ENCODE results near the gene PAK3. TPM values are rescaled to one million over a fixed set of nuclear protein-coding genes. Genes with fewer than 3 reads are reported as not detected.
A peak's percentile ranks its signal among the peaks of the same experiment; 100 is the strongest.

The PAK3 gene
- polyA plus RNA-seq (2013, experiment 1 of 2) = 3.1 TPM
- polyA plus RNA-seq (2013, experiment 2 of 2) = 2.4 TPM

DNA sequence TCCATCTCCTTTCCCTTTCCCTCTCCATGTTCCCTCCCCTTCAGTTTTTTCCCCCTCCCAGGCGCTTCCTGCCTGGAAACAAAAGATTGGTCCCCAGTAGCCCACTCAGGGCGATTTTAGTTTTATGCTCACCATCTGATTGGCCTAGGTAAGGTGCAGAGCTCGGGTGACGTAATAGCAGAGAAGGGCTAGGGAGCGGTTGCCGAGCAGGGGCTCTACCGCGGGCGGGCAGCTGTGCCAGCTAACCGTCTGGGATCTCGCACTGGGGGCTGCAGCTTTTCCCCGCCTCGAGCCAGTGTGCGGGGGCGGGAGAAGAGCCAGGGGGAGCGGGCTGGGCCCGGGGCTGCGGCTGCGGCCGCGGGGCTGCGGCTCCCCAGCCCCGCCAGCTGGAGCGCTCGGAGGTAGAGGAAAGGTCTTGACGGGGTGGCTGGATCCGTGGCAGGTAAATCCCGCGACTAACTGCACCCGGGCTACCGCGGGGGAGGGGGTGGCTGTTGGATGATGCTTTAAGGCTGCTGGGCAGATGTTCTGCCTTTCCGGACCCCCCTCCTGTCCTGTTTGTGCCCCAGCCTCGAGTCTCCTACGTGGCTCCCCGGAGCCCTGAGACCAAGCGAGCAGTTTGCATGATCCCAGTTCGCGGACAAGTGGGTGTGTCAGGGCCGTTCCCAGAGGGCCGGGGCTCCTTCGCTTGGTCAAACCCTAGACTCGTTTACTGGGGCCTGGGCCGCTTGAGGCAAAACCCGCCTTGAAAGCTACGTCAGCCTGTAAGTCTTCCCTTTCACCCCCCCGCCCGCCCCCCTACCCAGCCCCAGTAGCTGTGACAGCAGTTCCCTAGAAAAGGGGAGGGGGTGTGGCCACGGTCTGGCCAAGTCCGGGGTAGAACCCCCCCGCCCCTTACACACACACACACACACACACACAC lies at the start of gene PAK3:
Gene PAK3 (plus strand): TSS at position 218 of the 922 bp plus-strand sequence. CDS start 26,913 bp downstream, outside the sequence.
- Histone ChIP-seq H3K27ac (ENCODE audit: low read depth, low read length, severe bottlenecking) (peak within 1 kb of the TSS; percentile 5), H3K9me3 (ENCODE audit: control insufficient read depth, low read length) (no peaks in the 10 kb centered on the region), H3K4me3 (ENCODE audit: extremely low read depth, insufficient read depth, low read length, poor library complexity, severe bottlenecking) (peak within 1 kb of the TSS; percentile 47), H3K4me1 (ENCODE audit: control insufficient read depth, insufficient read depth, low read length, poor library complexity, severe bottlenecking) (no peaks in the 10 kb centered on the region), H3K36me3 (ENCODE audit: control insufficient read depth, insufficient read depth, low read length) (no peaks in the 10 kb centered on the region)
- 0 to 3% methylated on average over 12 to 24 of the region's 51 CpGs for WGBS, 2 experiments (ENCODE audit: insufficient coverage in 2 of 2)

DNA sequence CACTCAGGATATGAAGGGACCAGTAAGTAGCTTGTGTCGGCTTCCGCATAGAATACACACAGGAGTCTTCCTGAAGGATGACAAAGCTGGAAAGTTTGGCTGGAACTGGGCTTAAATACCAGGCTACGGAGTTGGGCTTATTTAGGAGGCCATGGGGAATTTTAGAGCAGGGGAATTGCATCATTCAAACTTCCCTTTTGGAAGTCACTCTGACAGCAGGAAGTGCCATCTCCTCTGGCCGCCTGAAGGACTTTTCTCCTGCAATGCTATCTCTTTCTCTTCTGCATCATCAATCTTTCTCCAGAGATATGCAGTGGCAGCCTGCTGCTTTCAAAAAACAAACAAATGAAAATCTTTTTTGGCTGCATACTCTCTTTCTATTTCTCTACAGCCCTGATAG lies 48.4 kb upstream of the PAK3 start:
- 89 to 100% methylated on average over 2 to 3 of the region's 4 CpGs for WGBS, 2 experiments (ENCODE audit: insufficient coverage in 2 of 2)
- H3K4me1 ChIP-seq (ENCODE audit: control insufficient read depth, insufficient read depth, low read length, poor library complexity, severe bottlenecking) = no peaks in the 10 kb centered on the region
- H3K4me3 ChIP-seq (ENCODE audit: extremely low read depth, insufficient read depth, low read length, poor library complexity, severe bottlenecking) = no peak overlapping the region
- H3K9me3 ChIP-seq (ENCODE audit: control insufficient read depth, low read length) = no peaks in the 10 kb centered on the region
- H3K36me3 ChIP-seq (ENCODE audit: control insufficient read depth, insufficient read depth, low read length) = no peaks in the 10 kb centered on the region
- H3K27ac ChIP-seq (ENCODE audit: low read depth, low read length, severe bottlenecking) = no peak overlapping the region

GRCh38 chrX:111052478-111052877 lies 43.5 kb upstream of the PAK3 start:
- H3K27ac ChIP-seq (ENCODE audit: low read depth, low read length, severe bottlenecking) = no peak overlapping the region
- H3K4me3 ChIP-seq (ENCODE audit: extremely low read depth, insufficient read depth, low read length, poor library complexity, severe bottlenecking) = no peak overlapping the region
- H3K9me3 ChIP-seq (ENCODE audit: control insufficient read depth, low read length) = no peaks in the 10 kb centered on the region
- H3K36me3 ChIP-seq (ENCODE audit: control insufficient read depth, insufficient read depth, low read length) = no peaks in the 10 kb centered on the region
- no peaks in the 10 kb centered on the region for H3K4me1 ChIP-seq (ENCODE audit: control insufficient read depth, insufficient read depth, low read length, poor library complexity, severe bottlenecking)

GRCh38 chrX:111071542-111072277 lies 24.3 kb upstream of the PAK3 start:
- Histone ChIP-seq H3K9me3 (ENCODE audit: control insufficient read depth, low read length) (no peaks in the 10 kb centered on the region), H3K4me1 (ENCODE audit: control insufficient read depth, insufficient read depth, low read length, poor library complexity, severe bottlenecking) (no peaks in the 10 kb centered on the region), H3K36me3 (ENCODE audit: control insufficient read depth, insufficient read depth, low read length) (no peaks in the 10 kb centered on the region), H3K27ac (ENCODE audit: low read depth, low read length, severe bottlenecking) (no peak overlapping the region), H3K4me3 (ENCODE audit: extremely low read depth, insufficient read depth, low read length, poor library complexity, severe bottlenecking) (no peak overlapping the region)
- no CpG with 5 or more reads among the region's 1 CpG for WGBS, 2 experiments (ENCODE audit: insufficient coverage in 2 of 2)

DNA sequence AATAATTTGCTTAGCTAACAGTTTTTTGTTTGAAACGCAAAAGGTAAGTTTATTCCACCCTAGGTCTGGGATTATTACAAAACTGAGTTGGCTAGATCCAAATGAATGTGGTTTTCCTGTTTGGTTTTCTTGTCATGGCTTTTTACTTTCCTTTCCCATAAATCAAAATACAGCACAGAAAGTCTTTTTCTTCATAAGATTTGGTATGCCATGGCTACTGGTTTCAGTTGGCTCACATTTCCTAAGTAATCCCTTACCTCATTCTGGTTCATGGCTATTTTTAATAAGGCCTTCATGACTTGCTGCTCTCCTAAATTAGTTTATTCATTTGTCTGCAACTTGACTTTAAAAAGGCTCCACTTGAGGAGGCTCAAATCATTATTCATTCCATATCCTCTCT lies 12.9 kb upstream of the PAK3 start:
- H3K27ac ChIP-seq (ENCODE audit: low read depth, low read length, severe bottlenecking) = no peak overlapping the region
- H3K36me3 ChIP-seq (ENCODE audit: control insufficient read depth, insufficient read depth, low read length) = no peaks in the 10 kb centered on the region
- H3K9me3 ChIP-seq (ENCODE audit: control insufficient read depth, low read length) = no peaks in the 10 kb centered on the region
- no CpG with 5 or more reads among the region's 1 CpG for WGBS, 2 experiments (ENCODE audit: insufficient coverage in 2 of 2)
- H3K4me1 ChIP-seq (ENCODE audit: control insufficient read depth, insufficient read depth, low read length, poor library complexity, severe bottlenecking) = no peaks in the 10 kb centered on the region
- H3K4me3 ChIP-seq (ENCODE audit: extremely low read depth, insufficient read depth, low read length, poor library complexity, severe bottlenecking) = no peak overlapping the region

- WGBS, 2 experiments (ENCODE audit: insufficient coverage in 2 of 2) = no CpG with 5 or more reads among the region's 6 CpGs
- H3K27ac ChIP-seq (ENCODE audit: low read depth, low read length, severe bottlenecking) = no peak overlapping the region
Observed at GRCh38 chrX:111086591-111087006, 9.4 kb upstream of the PAK3 start.

DNA sequence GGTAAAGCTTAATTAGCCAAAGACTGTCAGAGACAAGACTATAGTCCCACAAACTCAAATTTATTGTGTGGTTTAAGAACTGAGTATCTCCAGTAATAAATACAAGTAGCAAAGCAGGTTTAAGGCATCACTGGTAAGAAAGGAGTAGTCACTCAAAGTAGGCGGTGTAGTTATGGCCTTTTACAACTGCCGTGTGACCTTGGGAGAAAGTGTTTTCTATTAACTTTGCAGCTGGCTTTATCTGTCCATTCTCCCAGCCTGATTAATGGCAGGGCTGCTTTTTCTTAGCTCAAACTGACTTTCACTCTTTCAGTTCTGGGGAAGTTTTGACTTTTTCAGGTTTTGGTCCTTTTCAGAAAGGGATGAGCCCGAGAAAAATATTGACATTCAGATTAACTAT lies 7.4 kb upstream of the PAK3 start:
- Histone ChIP-seq H3K9me3 (ENCODE audit: control insufficient read depth, low read length) (no peaks in the 10 kb centered on the region), H3K4me3 (ENCODE audit: extremely low read depth, insufficient read depth, low read length, poor library complexity, severe bottlenecking) (no peak overlapping the region), H3K27ac (ENCODE audit: low read depth, low read length, severe bottlenecking) (no peak overlapping the region), H3K36me3 (ENCODE audit: control insufficient read depth, insufficient read depth, low read length) (no peaks in the 10 kb centered on the region), H3K4me1 (ENCODE audit: control insufficient read depth, insufficient read depth, low read length, poor library complexity, severe bottlenecking) (no peaks in the 10 kb centered on the region)
- WGBS, 2 experiments (ENCODE audit: insufficient coverage in 2 of 2) = 100% methylated on average over 2 of the region's 3 CpGs; no CpG with 5 or more reads in 1 of the 2 experiments

More at GRCh38 chrX:111086591-111087006, 9.4 kb upstream of the PAK3 start:
- Histone ChIP-seq H3K4me1 (ENCODE audit: control insufficient read depth, insufficient read depth, low read length, poor library complexity, severe bottlenecking) (no peaks in the 10 kb centered on the region), H3K36me3 (ENCODE audit: control insufficient read depth, insufficient read depth, low read length) (no peaks in the 10 kb centered on the region), H3K4me3 (ENCODE audit: extremely low read depth, insufficient read depth, low read length, poor library complexity, severe bottlenecking) (no peak overlapping the region), H3K9me3 (ENCODE audit: control insufficient read depth, low read length) (no peaks in the 10 kb centered on the region)

DNA sequence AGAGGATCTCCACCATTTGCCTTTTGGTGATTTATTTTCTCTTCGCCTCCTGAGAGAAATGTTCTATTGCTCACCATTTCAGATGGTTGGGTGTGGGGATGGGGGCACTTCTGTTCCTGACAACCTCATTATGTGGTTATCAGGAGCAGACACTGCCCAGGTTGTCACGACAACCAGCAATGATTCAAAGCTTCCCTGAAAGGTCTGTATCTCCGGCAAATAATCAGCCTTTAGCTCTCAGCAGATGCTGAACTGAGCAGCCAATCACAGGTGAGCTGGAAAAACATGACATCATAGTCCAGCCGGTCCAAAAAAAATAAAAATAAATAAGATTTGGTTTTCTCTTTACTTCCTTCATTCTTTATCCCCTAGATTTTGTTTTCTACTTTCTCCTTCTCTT lies 5.5 kb upstream of the PAK3 start:
- no CpG with 5 or more reads among the region's 4 CpGs for WGBS, 2 experiments (ENCODE audit: insufficient coverage in 2 of 2)
- Histone ChIP-seq H3K4me3 (ENCODE audit: extremely low read depth, insufficient read depth, low read length, poor library complexity, severe bottlenecking) (no peak overlapping the region), H3K27ac (ENCODE audit: low read depth, low read length, severe bottlenecking) (no peak overlapping the region), H3K4me1 (ENCODE audit: control insufficient read depth, insufficient read depth, low read length, poor library complexity, severe bottlenecking) (no peaks in the 10 kb centered on the region), H3K9me3 (ENCODE audit: control insufficient read depth, low read length) (no peaks in the 10 kb centered on the region), H3K36me3 (ENCODE audit: control insufficient read depth, insufficient read depth, low read length) (no peaks in the 10 kb centered on the region)

DNA sequence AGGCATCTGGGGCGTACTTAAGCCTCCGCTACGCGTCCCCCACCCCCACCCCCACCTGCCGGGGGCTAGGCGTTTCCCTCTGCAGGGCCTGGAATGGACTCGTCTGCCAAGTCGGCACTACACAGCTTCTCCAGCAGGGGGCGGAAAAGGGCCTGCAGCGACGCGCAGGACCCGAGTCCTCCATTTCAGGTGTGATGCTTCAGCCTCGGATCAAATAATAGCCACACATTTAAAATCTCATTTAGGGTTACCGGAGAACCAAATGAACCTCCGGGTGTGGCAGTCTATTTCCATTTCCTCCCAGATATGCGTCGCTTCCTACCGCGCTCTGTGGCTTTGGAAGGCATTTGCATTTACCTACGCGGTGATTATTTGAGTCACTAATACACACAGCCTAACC lies 2.9 kb downstream of the PAK3 start:
- H3K4me3 ChIP-seq (ENCODE audit: extremely low read depth, insufficient read depth, low read length, poor library complexity, severe bottlenecking) = no peak overlapping the region
- 10 to 27% methylated on average over 4 of the region's 22 CpGs for WGBS, 2 experiments (ENCODE audit: insufficient coverage in 2 of 2)

DNA sequence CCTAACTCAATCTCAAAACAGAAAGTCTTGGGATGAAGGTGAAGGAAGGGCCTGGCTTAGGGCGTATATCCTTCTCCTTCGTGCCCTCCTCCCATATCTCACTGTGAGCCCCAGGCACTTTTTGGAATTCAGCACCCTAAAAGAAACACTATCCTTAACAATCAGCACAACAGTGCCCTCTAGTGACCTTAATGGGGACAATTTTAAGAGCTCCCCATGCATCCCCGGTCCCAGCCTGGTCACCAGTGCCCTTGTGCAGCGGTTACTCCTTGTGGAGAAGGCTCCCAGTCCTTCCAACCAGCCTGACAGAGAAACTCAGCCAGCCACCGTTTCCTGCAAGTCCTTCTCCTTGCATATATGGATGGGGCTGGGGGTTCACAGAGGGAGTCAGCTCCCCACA lies 4.2 kb downstream of the PAK3 start:
- Histone ChIP-seq H3K9me3 (ENCODE audit: control insufficient read depth, low read length) (no peaks in the 10 kb centered on the region), H3K4me1 (ENCODE audit: control insufficient read depth, insufficient read depth, low read length, poor library complexity, severe bottlenecking) (no peaks in the 10 kb centered on the region), H3K27ac (ENCODE audit: low read depth, low read length, severe bottlenecking) (no peak overlapping the region), H3K36me3 (ENCODE audit: control insufficient read depth, insufficient read depth, low read length) (no peaks in the 10 kb centered on the region), H3K4me3 (ENCODE audit: extremely low read depth, insufficient read depth, low read length, poor library complexity, severe bottlenecking) (no peak overlapping the region)
- WGBS, 2 experiments (ENCODE audit: insufficient coverage in 2 of 2) = 10% methylated on average over 2 of the region's 5 CpGs; no CpG with 5 or more reads in 1 of the 2 experiments

More for the DNA sequence above, 2.9 kb downstream of the PAK3 start:
- no peaks in the 10 kb centered on the region for H3K4me1 ChIP-seq (ENCODE audit: control insufficient read depth, insufficient read depth, low read length, poor library complexity, severe bottlenecking)
- H3K27ac ChIP-seq (ENCODE audit: low read depth, low read length, severe bottlenecking) = no peak overlapping the region
- H3K36me3 ChIP-seq (ENCODE audit: control insufficient read depth, insufficient read depth, low read length) = no peaks in the 10 kb centered on the region
- no peaks in the 10 kb centered on the region for H3K9me3 ChIP-seq (ENCODE audit: control insufficient read depth, low read length)
